Endothelial cell of umbilical vein (primary cell): Measurements from ENCODE around the gene DHX35. TPM values are rescaled to one million over a fixed set of nuclear protein-coding genes. Genes with fewer than 3 reads are reported as not detected.

Experiments used
- BruUV-seq: library from RNA; stranded (reverse); fragments of 400-500 nt; replicated peaks from 2 replicates; lab custom pipeline; 2021; lab: Mats Ljungman, UMichigan
- CTCF ChIA-PET: fragments of 300-600, 350-600 bp; sonication (Branson Sonifier 250); formaldehyde crosslinking; loops from one replicate; lab custom pipeline; 2021; ENCODE audit warnings: antibody characterized with exemption, inconsistent platforms; lab: Charles Lee
- POLR2A ChIA-PET: fragments of 300-600, 350-600 bp; sonication (Branson Sonifier 250); formaldehyde crosslinking; loops from one replicate; lab custom pipeline; 2021; ENCODE audit warnings: antibody characterized with exemption, inconsistent platforms; lab: Charles Lee
- DNase-seq: peaks from one replicate; pipeline ENCODE4 v3.0.0-alpha.2; 2011; ENCODE audit warnings: low read depth, low spot score
- FAIRE-seq: peaks from 2 replicates; lab custom pipeline; 2011; peaks lifted over from hg19 to GRCh38; lab: Jason Lieb, UNC
- H2AFZ ChIP-seq: 2 replicates; pipeline ENCODE4 v1.6.0; 2012; ENCODE audit warnings: low read depth, low read length, control low read depth, inconsistent platforms
- H3K27ac ChIP-seq: 2 replicates; pipeline ENCODE4 v1.5.1; 2011; ENCODE audit warnings: low read depth, mild to moderate bottlenecking, control low read depth, low read length, moderate library complexity; ENCODE audit not compliant: insufficient read depth
- H3K27me3 ChIP-seq, 2 experiments: 2 replicates each; pipeline versions ENCODE4 v1.6.0 to v1.6.1; 2011; ENCODE audit warnings: low read length in 2 of 2, mixed read lengths in 1 of 2; ENCODE audit not compliant: control insufficient read depth in 2 of 2, insufficient read depth in 2 of 2
- H3K36me3 ChIP-seq, 2 experiments: 2 replicates in 1 of 2; 3 replicates in 1 of 2; pipeline ENCODE4 v1.5.1; 2011; ENCODE audit warnings: low read length in 2 of 2, mild to moderate bottlenecking in 1 of 2, moderate library complexity in 1 of 2; ENCODE audit not compliant: control insufficient read depth in 2 of 2, insufficient read depth in 2 of 2; ENCODE audit errors: extremely low read depth in 1 of 2
- H3K4me1 ChIP-seq: 3 replicates; pipeline ENCODE4 v1.5.1; 2011; ENCODE audit warnings: mild to moderate bottlenecking, low read length; ENCODE audit not compliant: control insufficient read depth, insufficient read depth; ENCODE audit errors: extremely low read depth
- H3K4me2 ChIP-seq: 2 replicates; pipeline ENCODE4 v1.6.1; 2011; ENCODE audit warnings: low read length, control low read depth, mixed read lengths; ENCODE audit not compliant: insufficient read depth
- H3K4me3 ChIP-seq, 3 experiments: fragments of 200-600 bp in 1 of 3; sonication (generic), shearing (Covaris generic) in 1 of 3; replicated peaks in 1 of 3; 2 replicates each; pipeline ENCODE4 v1.5.1; 2011 to 2016; ENCODE audit warnings: control low read depth in 3 of 3, low read length in 3 of 3, mild to moderate bottlenecking in 2 of 3, inconsistent platforms in 1 of 3, low read depth in 1 of 3, moderate library complexity in 1 of 3; ENCODE audit not compliant: insufficient read depth in 1 of 3
- H3K79me2 ChIP-seq: 2 replicates; pipeline ENCODE4 v1.6.0; 2012; ENCODE audit warnings: low read length, inconsistent platforms; ENCODE audit not compliant: control insufficient read depth, insufficient read depth
- H3K9ac ChIP-seq: replicated peaks from 2 replicates; pipeline ENCODE3; 2011; ENCODE audit warnings: low read length, control low read depth; ENCODE audit not compliant: insufficient read depth; ENCODE audit errors: extremely low read depth
- H3K9me1 ChIP-seq: replicated peaks from 3 replicates; pipeline ENCODE4 v1.6.0; 2011; ENCODE audit warnings: mild to moderate bottlenecking, low read length; ENCODE audit not compliant: control insufficient read depth, insufficient read depth; ENCODE audit errors: extremely low read depth
- H3K9me3 ChIP-seq: replicated peaks from 2 replicates; pipeline ENCODE4 v1.5.1; 2012; ENCODE audit warnings: low read length, inconsistent platforms; ENCODE audit not compliant: control insufficient read depth, insufficient read depth
- H4K20me1 ChIP-seq: replicated peaks from 2 replicates; pipeline ENCODE3; 2011; ENCODE audit warnings: mild to moderate bottlenecking, low read length; ENCODE audit not compliant: control insufficient read depth, insufficient read depth; ENCODE audit errors: extremely low read depth
- EZH2 ChIP-seq: IDR thresholded peaks from 2 replicates; pipeline ENCODE4 v1.6.1; 2012; ENCODE audit warnings: borderline replicate concordance, low read depth, mild to moderate bottlenecking, moderate library complexity, low read length, inconsistent platforms; ENCODE audit not compliant: severe bottlenecking
- FOS ChIP-seq: IDR thresholded peaks from 2 replicates; pipeline ENCODE4 v1.6.1; 2011; ENCODE audit warnings: mild to moderate bottlenecking, low read length, moderate library complexity, borderline replicate concordance; ENCODE audit not compliant: insufficient read depth
- GATA2 ChIP-seq: IDR thresholded peaks from 2 replicates; pipeline ENCODE4 v1.7.0; 2011; ENCODE audit warnings: low read depth, mild to moderate bottlenecking, moderate library complexity, mixed read lengths, low read length; ENCODE audit not compliant: insufficient read length, insufficient read depth
- JUN ChIP-seq: IDR thresholded peaks from 2 replicates; pipeline ENCODE4 v1.6.1; 2011; ENCODE audit warnings: borderline replicate concordance, low read depth; ENCODE audit not compliant: insufficient read length, insufficient read depth
- MYC ChIP-seq: IDR thresholded peaks from one replicate; pipeline ENCODE4 v1.6.1; 2011; ENCODE audit warnings: mild to moderate bottlenecking, low read depth, low read length
- POLR2A ChIP-seq: IDR thresholded peaks from 2 replicates; pipeline ENCODE4 v1.6.1; 2012; ENCODE audit warnings: low read depth, mild to moderate bottlenecking, control low read depth, low read length
- POLR2AphosphoS5 ChIP-seq: IDR thresholded peaks from 2 replicates; pipeline ENCODE4 v1.6.1; 2012; ENCODE audit warnings: low read depth, mild to moderate bottlenecking, control low read depth, low read length, moderate library complexity; ENCODE audit not compliant: insufficient read depth
- dilution Hi-C: fragments of 300-500 bp; cut with MboI; formaldehyde crosslinking; loops from one replicate; pipeline ENCODE4 v1.15.0; 2019; ENCODE audit warnings: low sequenced_read_pairs; ENCODE audit not compliant: extremely low pct_ligation_motif_present
- intact Hi-C: fragments of 100-400 bp; cut with micrococcal nuclease; formaldehyde crosslinking; loops from one replicate; pipeline ENCODE4 v1.10.0; 2022
- polyA plus RNA-seq, 4 experiments: library from polyadenylated mRNA; depleted of rRNA in 3 of 4; stranded (reverse) in 3 of 4; unstranded in 1 of 4; fragments of >200 nt; gene quantifications; 2 replicates each; pipeline versions ENCODE4 v1.2.1 to v1.2.3, GENCODE V29; 2011 to 2012; ENCODE audit warnings: missing spikeins in 1 of 4
- total RNA-seq: library from RNA; stranded (reverse); gene quantifications from 2 replicates; pipeline ENCODE4 v1.2.3, GENCODE V29; 2021
- TF ChIP-seq, protein P1 (sequence below): IDR thresholded peaks from 2 replicates; pipeline ENCODE4 v1.6.1; 2011; ENCODE audit not compliant: insufficient read depth, insufficient read length
- TF ChIP-seq, protein P2 (sequence below), 2 donors: IDR thresholded peaks; 1 replicate in 1 of 2; 2 replicates in 1 of 2; pipeline ENCODE4 v1.5.1; 2011; ENCODE audit warnings: low read length in 2 of 2, mild to moderate bottlenecking in 2 of 2, moderate library complexity in 2 of 2, control low read depth in 1 of 2, inconsistent platforms in 1 of 2, low read depth in 1 of 2; ENCODE audit not compliant: insufficient read depth in 1 of 2; ENCODE audit errors: extremely low read depth in 1 of 2

DHX35 gene
- total and polyA plus RNA-seq, 2 donors (not counting 3 experiments of a cell fraction or from before 2014, with no cell fraction given) = 10.0 to 13.0 TPM

DNA sequence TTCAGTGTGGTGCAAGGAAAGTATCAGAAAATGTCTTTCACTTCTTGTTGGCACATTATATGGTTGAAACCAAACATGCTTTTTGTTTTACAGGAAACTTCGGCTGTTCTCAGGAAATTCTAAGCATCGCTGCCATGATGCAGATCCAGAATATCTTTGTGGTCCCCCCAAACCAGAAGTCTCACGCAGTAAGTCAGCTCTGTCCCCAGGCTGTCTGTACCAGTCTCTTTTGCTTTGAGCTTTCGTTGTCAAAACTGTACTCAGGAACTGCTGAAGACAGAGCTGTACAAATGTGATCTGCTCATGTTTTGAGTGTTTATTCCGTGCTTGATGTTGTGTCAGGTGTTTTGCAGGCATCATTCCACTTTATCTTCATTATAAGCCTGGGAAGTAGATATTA, 59.6 kb downstream of the DHX35 start:
- Histone ChIP-seq H3K36me3 (peaks cover 7 to 10% of the 10 kb centered on the region in 2 experiments), H4K20me1 (no peaks in the 10 kb centered on the region), H3K4me2 (no peak overlapping the region), H3K9me1 (no peaks in the 10 kb centered on the region), H3K9ac (no peak overlapping the region), H3K9me3 (no peaks in the 10 kb centered on the region), H3K4me3 (no peak overlapping the region), H3K79me2 (no peaks in the 10 kb centered on the region), H3K27me3 (no peaks in the 10 kb centered on the region), H3K4me1 (no peaks in the 10 kb centered on the region), H3K27ac (no peak overlapping the region), H2AFZ (no peak overlapping the region)
- BruUV-seq = no TSS peak
- dilution Hi-C loops = no loop called here
- ChIA-PET CTCF (no interaction called here), POLR2A (no interaction called here)
- no peak for FAIRE-seq
- intact Hi-C loops = no loop called here
- DNase-seq = no peak
- TF ChIP-seq GATA2 (no peak), POLR2AphosphoS5 (no peak), MYC (no peak), EZH2 (no peak), JUN (no peak), FOS (no peak), POLR2A (no peak)
- TF ChIP-seq, protein P1, sequence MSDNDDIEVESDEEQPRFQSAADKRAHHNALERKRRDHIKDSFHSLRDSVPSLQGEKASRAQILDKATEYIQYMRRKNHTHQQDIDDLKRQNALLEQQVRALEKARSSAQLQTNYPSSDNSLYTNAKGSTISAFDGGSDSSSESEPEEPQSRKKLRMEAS = no peak
- TF ChIP-seq, protein P2, sequence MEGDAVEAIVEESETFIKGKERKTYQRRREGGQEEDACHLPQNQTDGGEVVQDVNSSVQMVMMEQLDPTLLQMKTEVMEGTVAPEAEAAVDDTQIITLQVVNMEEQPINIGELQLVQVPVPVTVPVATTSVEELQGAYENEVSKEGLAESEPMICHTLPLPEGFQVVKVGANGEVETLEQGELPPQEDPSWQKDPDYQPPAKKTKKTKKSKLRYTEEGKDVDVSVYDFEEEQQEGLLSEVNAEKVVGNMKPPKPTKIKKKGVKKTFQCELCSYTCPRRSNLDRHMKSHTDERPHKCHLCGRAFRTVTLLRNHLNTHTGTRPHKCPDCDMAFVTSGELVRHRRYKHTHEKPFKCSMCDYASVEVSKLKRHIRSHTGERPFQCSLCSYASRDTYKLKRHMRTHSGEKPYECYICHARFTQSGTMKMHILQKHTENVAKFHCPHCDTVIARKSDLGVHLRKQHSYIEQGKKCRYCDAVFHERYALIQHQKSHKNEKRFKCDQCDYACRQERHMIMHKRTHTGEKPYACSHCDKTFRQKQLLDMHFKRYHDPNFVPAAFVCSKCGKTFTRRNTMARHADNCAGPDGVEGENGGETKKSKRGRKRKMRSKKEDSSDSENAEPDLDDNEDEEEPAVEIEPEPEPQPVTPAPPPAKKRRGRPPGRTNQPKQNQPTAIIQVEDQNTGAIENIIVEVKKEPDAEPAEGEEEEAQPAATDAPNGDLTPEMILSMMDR (IDR thresholded peaks at IDR 0.05; ENCODE audit: extremely low read depth in 1 of 2, insufficient read depth in 1 of 2, low read depth in 1 of 2, low read length in 2 of 2) = no peak
